ENCODE measurements around the gene PLEK2.
A peak's percentile ranks its signal among the peaks of the same experiment; 100 is the strongest.

PLEK2 gene

GRCh38 chr14:67395876-67396189 is 16.1 kb downstream of the PLEK2 start:
- no peak for DNase-seq

GRCh38 chr14:67395086-67395875 is 16.7 kb downstream of the PLEK2 start:
- no peak for DNase-seq

- DNase-seq = no peak
These were observed 18.3 kb downstream of the PLEK2 start for GRCh38 chr14:67393689-67394088.

GRCh38 chr14:67392800-67393199 is 19.2 kb downstream of the PLEK2 start:
- DNase-seq = no peak

GRCh38 chr14:67392123-67392522 is 19.8 kb downstream of the PLEK2 start:
- no peak for DNase-seq

- no peak for DNase-seq
These were observed 20.7 kb downstream of the PLEK2 start for GRCh38 chr14:67391268-67391667.

GRCh38 chr14:67389811-67390534 is 22.0 kb downstream of the PLEK2 start:
- DNase-seq = no peak

GRCh38 chr14:67389275-67389674 is 22.7 kb downstream of the PLEK2 start:
- DNase-seq = no peak

- DNase-seq = no peak
These were observed 24.8 kb downstream of the PLEK2 start for GRCh38 chr14:67387195-67387594.

- DNase-seq = no peak
These were observed 26.3 kb downstream of the PLEK2 start for GRCh38 chr14:67385618-67386017.

GRCh38 chr14:67385120-67385519 is 26.8 kb downstream of the PLEK2 start:
- no peak for DNase-seq

- DNase-seq = no peak
These were observed 34.0 kb downstream of the PLEK2 start for GRCh38 chr14:67377916-67378315.

- peak; percentile 28 for DNase-seq
These were observed 38.6 kb downstream of the PLEK2 start for GRCh38 chr14:67373347-67373746.

GRCh38 chr14:67372833-67373232 is 39.1 kb downstream of the PLEK2 start:
- no peak for DNase-seq

- DNase-seq = no peak
These were observed 40.5 kb downstream of the PLEK2 start for GRCh38 chr14:67371247-67372148.

GRCh38 chr14:67370830-67371229 is 41.1 kb downstream of the PLEK2 start:
- no peak for DNase-seq

GRCh38 chr14:67365476-67365875 is 46.5 kb downstream of the PLEK2 start:
- DNase-seq = no peak

GRCh38 chr14:67360470-67361206 is 51.3 kb downstream of the PLEK2 start:
- no peak for DNase-seq

- peak; percentile 99 for DNase-seq
These were observed 52.0 kb downstream of the PLEK2 start, which contains the start of the genes ATP6V1D and EIF2S1 for GRCh38 chr14:67359775-67360469. Gene ATP6V1D (minus strand): TSS chr14:67359804. CDS start chr14:67359698, 106 bp downstream. Gene EIF2S1 (plus strand): TSS chr14:67360328. CDS start chr14:67364768, 4,440 bp downstream.

- no peak for DNase-seq
These were observed 52.8 kb downstream of the PLEK2 start for GRCh38 chr14:67358924-67359774.

- DNase-seq = no peak
These were observed 54.0 kb downstream of the PLEK2 start for GRCh38 chr14:67357969-67358354.

All from activated CD4-positive, alpha-beta T cell treated with anti-CD3 and anti-CD28 coated beads for 48 hours (primary cell).